PC-9 (cell line): Measurements from ENCODE around the gene STH.

Source experiments
- EZH2 ChIP-seq: fragments of 200-600 bp; sonication (generic); IDR thresholded peaks from 2 replicates; pipeline ENCODE4 v1.8.0; 2017; ENCODE audit warnings: antibody characterized with exemption, low read depth
- TF ChIP-seq, protein P1 (sequence below): fragments of 200-600 bp; sonication (generic); conservative IDR thresholded peaks from 2 replicates; pipeline ENCODE4 v1.6.1; 2017; ENCODE audit warnings: mixed run types, antibody characterized with exemption, mild to moderate bottlenecking, moderate library complexity

DNA sequence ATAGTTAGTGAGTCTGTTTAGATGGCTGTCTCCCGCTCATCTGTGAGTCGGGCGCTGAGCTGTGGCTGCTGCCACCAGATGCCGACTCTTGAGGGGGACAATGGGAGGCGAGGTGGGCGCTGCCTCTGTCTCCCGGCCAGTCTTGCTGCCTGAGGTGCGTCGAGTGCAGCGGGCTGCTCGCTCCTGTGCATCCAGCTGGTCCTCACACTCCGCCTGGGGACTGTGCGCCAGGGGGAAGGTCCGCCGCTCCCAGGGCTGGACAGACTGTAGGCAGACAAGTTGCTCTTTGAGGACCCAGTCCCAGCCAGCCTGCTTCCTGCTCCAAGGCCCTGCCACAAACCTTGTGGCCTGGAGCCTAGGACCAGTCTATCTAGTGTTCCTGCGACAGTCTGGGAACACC lies 32.4 kb downstream of the STH start:
- TF ChIP-seq, protein P1, sequence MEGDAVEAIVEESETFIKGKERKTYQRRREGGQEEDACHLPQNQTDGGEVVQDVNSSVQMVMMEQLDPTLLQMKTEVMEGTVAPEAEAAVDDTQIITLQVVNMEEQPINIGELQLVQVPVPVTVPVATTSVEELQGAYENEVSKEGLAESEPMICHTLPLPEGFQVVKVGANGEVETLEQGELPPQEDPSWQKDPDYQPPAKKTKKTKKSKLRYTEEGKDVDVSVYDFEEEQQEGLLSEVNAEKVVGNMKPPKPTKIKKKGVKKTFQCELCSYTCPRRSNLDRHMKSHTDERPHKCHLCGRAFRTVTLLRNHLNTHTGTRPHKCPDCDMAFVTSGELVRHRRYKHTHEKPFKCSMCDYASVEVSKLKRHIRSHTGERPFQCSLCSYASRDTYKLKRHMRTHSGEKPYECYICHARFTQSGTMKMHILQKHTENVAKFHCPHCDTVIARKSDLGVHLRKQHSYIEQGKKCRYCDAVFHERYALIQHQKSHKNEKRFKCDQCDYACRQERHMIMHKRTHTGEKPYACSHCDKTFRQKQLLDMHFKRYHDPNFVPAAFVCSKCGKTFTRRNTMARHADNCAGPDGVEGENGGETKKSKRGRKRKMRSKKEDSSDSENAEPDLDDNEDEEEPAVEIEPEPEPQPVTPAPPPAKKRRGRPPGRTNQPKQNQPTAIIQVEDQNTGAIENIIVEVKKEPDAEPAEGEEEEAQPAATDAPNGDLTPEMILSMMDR, result no peak
- TF ChIP-seq EZH2, result no peak
